Measurements from ENCODE around the gene PLCL1. TPM values are rescaled to one million over a fixed set of nuclear protein-coding genes. Genes with fewer than 3 reads are reported as not detected.

PLCL1 gene
- total and polyA plus RNA-seq, 8 donors: 0.93 to 28.7 (median 3.1) TPM

- no peaks in the 10 kb centered on the region for H3K36me3 ChIP-seq
- H3K4me3 ChIP-seq: no peak overlapping the region
- no peak overlapping the region for H3K27ac ChIP-seq
- TF ChIP-seq EP300 (IDR thresholded peaks at IDR 0.05) (no peak), POLR2AphosphoS5 (IDR thresholded peaks at IDR 0.05) (no peak), POLR2A (IDR thresholded peaks at IDR 0.05) (no peak)
- TF ChIP-seq, protein P1, sequence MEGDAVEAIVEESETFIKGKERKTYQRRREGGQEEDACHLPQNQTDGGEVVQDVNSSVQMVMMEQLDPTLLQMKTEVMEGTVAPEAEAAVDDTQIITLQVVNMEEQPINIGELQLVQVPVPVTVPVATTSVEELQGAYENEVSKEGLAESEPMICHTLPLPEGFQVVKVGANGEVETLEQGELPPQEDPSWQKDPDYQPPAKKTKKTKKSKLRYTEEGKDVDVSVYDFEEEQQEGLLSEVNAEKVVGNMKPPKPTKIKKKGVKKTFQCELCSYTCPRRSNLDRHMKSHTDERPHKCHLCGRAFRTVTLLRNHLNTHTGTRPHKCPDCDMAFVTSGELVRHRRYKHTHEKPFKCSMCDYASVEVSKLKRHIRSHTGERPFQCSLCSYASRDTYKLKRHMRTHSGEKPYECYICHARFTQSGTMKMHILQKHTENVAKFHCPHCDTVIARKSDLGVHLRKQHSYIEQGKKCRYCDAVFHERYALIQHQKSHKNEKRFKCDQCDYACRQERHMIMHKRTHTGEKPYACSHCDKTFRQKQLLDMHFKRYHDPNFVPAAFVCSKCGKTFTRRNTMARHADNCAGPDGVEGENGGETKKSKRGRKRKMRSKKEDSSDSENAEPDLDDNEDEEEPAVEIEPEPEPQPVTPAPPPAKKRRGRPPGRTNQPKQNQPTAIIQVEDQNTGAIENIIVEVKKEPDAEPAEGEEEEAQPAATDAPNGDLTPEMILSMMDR (IDR thresholded peaks at IDR 0.05): no peak
- no peak for DNase-seq
- no peaks in the 10 kb centered on the region for H3K9me3 ChIP-seq
- intact Hi-C loops (cut with DNase I; ENCODE audit: low total_unique reads): no loop called here
- no peaks in the 10 kb centered on the region for H3K27me3 ChIP-seq
- no peaks in the 10 kb centered on the region for H3K4me1 ChIP-seq
Observed at GRCh38 chr2:197929886-197930227, 125.5 kb downstream of the PLCL1 start.

DNA sequence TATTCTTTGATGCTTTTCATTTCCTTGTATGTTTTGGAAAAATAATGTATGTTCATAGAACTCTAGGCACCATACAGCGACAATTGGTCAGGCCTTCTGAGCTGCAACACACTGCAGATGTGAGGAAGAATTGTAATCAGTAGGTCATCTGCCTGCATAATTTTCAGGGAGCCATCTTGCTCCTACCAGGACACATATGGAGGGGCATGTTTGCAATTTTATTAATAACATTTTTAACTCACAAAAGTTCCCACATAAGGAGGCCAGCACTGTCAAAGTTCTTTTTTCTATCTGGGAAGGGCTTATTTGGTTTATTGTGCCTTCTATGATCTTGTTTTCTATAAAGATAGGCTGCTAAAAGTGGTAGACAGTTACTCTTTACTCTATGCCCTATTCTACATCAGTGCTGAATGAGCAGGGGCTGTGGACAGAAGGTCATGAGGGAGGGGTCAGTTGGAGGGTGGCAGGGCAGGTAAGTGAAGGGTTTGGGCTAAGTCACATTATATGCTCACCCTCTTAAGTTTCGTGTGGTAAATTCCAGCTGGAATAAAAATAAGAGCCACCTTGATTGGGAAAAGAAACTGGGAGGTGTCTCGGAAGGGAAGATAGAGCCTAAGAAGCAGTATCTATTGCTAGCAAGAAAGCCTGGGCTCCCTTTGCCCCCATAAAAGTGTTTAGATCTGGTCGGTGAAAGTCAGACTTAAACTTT is 126.3 kb downstream of the PLCL1 start:
- intact Hi-C loops (cut with DNase I; ENCODE audit: low total_unique reads): no loop called here
- 89 to 95% (median 93%) methylated on average over 4 of the region's 4 CpGs for WGBS, 5 donors
- no peaks in the 10 kb centered on the region for H3K27me3 ChIP-seq
- H3K36me3 ChIP-seq: no peaks in the 10 kb centered on the region
- H3K4me1 ChIP-seq: no peaks in the 10 kb centered on the region
- no peak for DNase-seq
- no peak overlapping the region for H3K27ac ChIP-seq
- H3K9me3 ChIP-seq: no peaks in the 10 kb centered on the region
- no peak overlapping the region for H3K4me3 ChIP-seq
- TF ChIP-seq, protein P1 (IDR thresholded peaks at IDR 0.05): no peak
- TF ChIP-seq EP300 (IDR thresholded peaks at IDR 0.05) (no peak), POLR2AphosphoS5 (IDR thresholded peaks at IDR 0.05) (no peak), POLR2A (IDR thresholded peaks at IDR 0.05) (no peak)

GRCh38 chr2:197931661-197932312 is 127.4 kb downstream of the PLCL1 start:
- H3K4me3 ChIP-seq: no peak overlapping the region
- DNase-seq: no peak
- intact Hi-C loops (cut with DNase I; ENCODE audit: low total_unique reads): no loop called here
- H3K36me3 ChIP-seq: no peaks in the 10 kb centered on the region
- H3K27ac ChIP-seq: no peak overlapping the region
- TF ChIP-seq, protein P1 (IDR thresholded peaks at IDR 0.05): no peak
- TF ChIP-seq POLR2A (IDR thresholded peaks at IDR 0.05) (no peak), EP300 (IDR thresholded peaks at IDR 0.05) (no peak), POLR2AphosphoS5 (IDR thresholded peaks at IDR 0.05) (no peak)
- H3K9me3 ChIP-seq: no peaks in the 10 kb centered on the region
- H3K27me3 ChIP-seq: no peaks in the 10 kb centered on the region
- no peaks in the 10 kb centered on the region for H3K4me1 ChIP-seq
- 65 to 92% (median 80%) methylated on average over 1 of the region's 1 CpG for WGBS, 5 donors

DNA sequence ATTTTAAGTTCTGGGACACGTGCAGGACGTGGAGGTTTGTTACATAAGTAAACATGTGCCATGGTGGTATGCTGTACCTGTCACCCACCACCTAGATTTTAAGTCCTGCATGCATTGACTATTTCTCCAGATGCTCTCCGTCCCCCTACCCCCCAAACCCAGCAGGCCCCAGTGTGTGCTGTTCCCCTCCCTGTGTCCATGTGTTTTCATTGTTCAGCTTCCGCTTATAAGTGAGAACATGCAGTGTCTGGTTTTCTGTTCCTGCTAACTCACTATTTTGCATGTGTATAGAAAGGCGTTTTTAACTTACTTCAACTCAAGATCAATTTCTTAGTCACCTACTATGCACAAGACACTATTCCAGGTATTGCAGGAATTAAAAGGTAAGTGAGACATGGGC is 128.0 kb downstream of the PLCL1 start:
- 90 to 96% (median 93%) methylated on average over 5 of the region's 5 CpGs for WGBS, 5 donors
- TF ChIP-seq, protein P1 (IDR thresholded peaks at IDR 0.05): no peak
- TF ChIP-seq EP300 (IDR thresholded peaks at IDR 0.05) (no peak), POLR2A (IDR thresholded peaks at IDR 0.05) (no peak), POLR2AphosphoS5 (IDR thresholded peaks at IDR 0.05) (no peak)

More for the DNA sequence above, 128.0 kb downstream of the PLCL1 start:
- Histone ChIP-seq H3K4me3 (no peak overlapping the region), H3K4me1 (no peaks in the 10 kb centered on the region), H3K9me3 (no peaks in the 10 kb centered on the region), H3K27ac (no peak overlapping the region), H3K27me3 (no peaks in the 10 kb centered on the region), H3K36me3 (no peaks in the 10 kb centered on the region)
- no peak for DNase-seq
- intact Hi-C loops (cut with DNase I; ENCODE audit: low total_unique reads): no loop called here
